PC-9 (cell line): ENCODE data around the gene MYH8.

Experiments
- EZH2 ChIP-seq: fragments of 200-600 bp; sonication (generic); IDR thresholded peaks from 2 replicates; pipeline ENCODE4 v1.8.0; 2017; ENCODE audit warnings: antibody characterized with exemption, low read depth
- TF ChIP-seq, protein P1 (sequence below): fragments of 200-600 bp; sonication (generic); conservative IDR thresholded peaks from 2 replicates; pipeline ENCODE4 v1.6.1; 2017; ENCODE audit warnings: mixed run types, antibody characterized with exemption, mild to moderate bottlenecking, moderate library complexity

GRCh38 chr17:10380631-10381408, 40.9 kb downstream of the MYH8 start:
- TF ChIP-seq, protein P1, sequence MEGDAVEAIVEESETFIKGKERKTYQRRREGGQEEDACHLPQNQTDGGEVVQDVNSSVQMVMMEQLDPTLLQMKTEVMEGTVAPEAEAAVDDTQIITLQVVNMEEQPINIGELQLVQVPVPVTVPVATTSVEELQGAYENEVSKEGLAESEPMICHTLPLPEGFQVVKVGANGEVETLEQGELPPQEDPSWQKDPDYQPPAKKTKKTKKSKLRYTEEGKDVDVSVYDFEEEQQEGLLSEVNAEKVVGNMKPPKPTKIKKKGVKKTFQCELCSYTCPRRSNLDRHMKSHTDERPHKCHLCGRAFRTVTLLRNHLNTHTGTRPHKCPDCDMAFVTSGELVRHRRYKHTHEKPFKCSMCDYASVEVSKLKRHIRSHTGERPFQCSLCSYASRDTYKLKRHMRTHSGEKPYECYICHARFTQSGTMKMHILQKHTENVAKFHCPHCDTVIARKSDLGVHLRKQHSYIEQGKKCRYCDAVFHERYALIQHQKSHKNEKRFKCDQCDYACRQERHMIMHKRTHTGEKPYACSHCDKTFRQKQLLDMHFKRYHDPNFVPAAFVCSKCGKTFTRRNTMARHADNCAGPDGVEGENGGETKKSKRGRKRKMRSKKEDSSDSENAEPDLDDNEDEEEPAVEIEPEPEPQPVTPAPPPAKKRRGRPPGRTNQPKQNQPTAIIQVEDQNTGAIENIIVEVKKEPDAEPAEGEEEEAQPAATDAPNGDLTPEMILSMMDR, result no peak
- TF ChIP-seq EZH2, result no peak
